Testis (tissue), 3 donors: ENCODE results near the gene PLA2R1. TPM values are rescaled to one million over a fixed set of nuclear protein-coding genes. Genes with fewer than 3 reads are reported as not detected.

Experiments
- DNase-seq: peaks from one replicate; pipeline ENCODE4 v3.0.0-alpha.2; 2019
- H3K27ac ChIP-seq, 2 donors: fragments of 200-600 bp; sonication (generic); one replicate each; pipeline ENCODE4 v1.5.1; 2019
- H3K27me3 ChIP-seq: fragments of 200-600 bp; sonication (generic); one replicate; pipeline ENCODE4 v1.5.1; 2019
- H3K36me3 ChIP-seq: fragments of 200-600 bp; sonication (generic); one replicate; pipeline ENCODE4 v1.5.1; 2017; ENCODE audit warnings: low read depth; ENCODE audit errors: missing control alignments
- H3K4me1 ChIP-seq: fragments of 200-600 bp; sonication (generic); one replicate; pipeline ENCODE4 v1.5.1; 2019
- H3K4me3 ChIP-seq, 2 donors: fragments of 200-600 bp; sonication (generic); one replicate each; pipeline ENCODE4 v1.5.1; 2017 to 2019
- H3K9me3 ChIP-seq: fragments of 200-600 bp; sonication (generic); one replicate; pipeline ENCODE4 v1.5.1; 2017
- POLR2A ChIP-seq: fragments of 450-650 bp; IDR thresholded peaks from one replicate; pipeline ENCODE4 v1.6.1; 2017; ENCODE audit warnings: antibody characterized with exemption, mild to moderate bottlenecking, moderate library complexity
- WGBS, 2 donors: methylation state at CpG; one replicate each; pipeline ENCODE4 v1.1.5; 2018; 5-methylcytosine and 5-hydroxymethylcytosine counted together
- intact Hi-C: fragments of 100-400 bp; cut with DNase I; formaldehyde crosslinking; loops from one replicate; pipeline ENCODE4 v1.15.1; 2023; ENCODE audit warnings: low total_unique reads
- polyA plus RNA-seq: library from polyadenylated mRNA; stranded (reverse); fragments of 350-450 nt; fragmentation: Illumina TruSeq; extraction: RNeasy Lipid Tissue Mini Kit (QIAGEN cat#74804); gene quantifications from one replicate; pipeline ENCODE4 v1.2.3, GENCODE V29; 2014; ENCODE audit warnings: low read depth, low replicate concordance; ENCODE audit not compliant: insufficient read depth
- total RNA-seq, 2 donors: library from RNA; depleted of rRNA; stranded (reverse); fragments of >200 nt; gene quantifications; one replicate each; pipeline ENCODE4 v1.2.3, GENCODE V29; 2016
- TF ChIP-seq, protein P1 (sequence below), 3 experiments: fragments of 450-650 bp in 2 of 3; fragments of 200-600 bp in 1 of 3; sonication (generic) in 1 of 3; IDR thresholded peaks; one replicate each; pipeline ENCODE4 v1.5.1; 2016 to 2019; ENCODE audit warnings: antibody characterized with exemption in 3 of 3, mild to moderate bottlenecking in 2 of 3, moderate library complexity in 1 of 3

Gene PLA2R1
- total and polyA plus RNA-seq, 3 donors from 2014 or later: 3.4 to 5.3 (median 5.0) TPM

DNA sequence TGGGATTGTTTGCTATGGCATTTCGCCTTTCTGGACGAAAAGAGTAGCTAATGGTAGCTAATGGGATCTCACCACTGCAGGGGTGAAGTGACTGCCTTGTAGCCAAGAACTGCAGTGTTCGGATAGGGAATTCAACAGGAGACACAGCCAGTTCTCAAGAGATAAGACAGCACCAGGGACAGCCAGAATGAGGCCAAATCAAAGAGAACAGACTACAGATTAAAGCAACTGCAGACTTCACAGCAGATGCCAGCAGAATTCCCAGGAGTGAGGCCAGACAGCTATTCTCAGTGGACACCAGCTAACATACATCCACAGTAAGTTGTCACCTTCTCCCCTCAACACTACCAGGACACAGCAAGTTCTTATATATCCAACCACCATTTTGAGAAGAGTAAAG, 124.0 kb downstream of the PLA2R1 start:
- H3K27me3 ChIP-seq: no peaks in the 10 kb centered on the region
- no peak overlapping the region for H3K27ac ChIP-seq
- H3K4me3 ChIP-seq: no peak overlapping the region
- H3K9me3 ChIP-seq: no peaks in the 10 kb centered on the region
- intact Hi-C loops: no loop called here
- WGBS, 2 donors: 40 to 57% methylated on average over 3 of the region's 3 CpGs
- DNase-seq: peak; percentile 40
- H3K36me3 ChIP-seq: no peaks in the 10 kb centered on the region
- TF ChIP-seq POLR2A: no peak
- TF ChIP-seq, protein P1, sequence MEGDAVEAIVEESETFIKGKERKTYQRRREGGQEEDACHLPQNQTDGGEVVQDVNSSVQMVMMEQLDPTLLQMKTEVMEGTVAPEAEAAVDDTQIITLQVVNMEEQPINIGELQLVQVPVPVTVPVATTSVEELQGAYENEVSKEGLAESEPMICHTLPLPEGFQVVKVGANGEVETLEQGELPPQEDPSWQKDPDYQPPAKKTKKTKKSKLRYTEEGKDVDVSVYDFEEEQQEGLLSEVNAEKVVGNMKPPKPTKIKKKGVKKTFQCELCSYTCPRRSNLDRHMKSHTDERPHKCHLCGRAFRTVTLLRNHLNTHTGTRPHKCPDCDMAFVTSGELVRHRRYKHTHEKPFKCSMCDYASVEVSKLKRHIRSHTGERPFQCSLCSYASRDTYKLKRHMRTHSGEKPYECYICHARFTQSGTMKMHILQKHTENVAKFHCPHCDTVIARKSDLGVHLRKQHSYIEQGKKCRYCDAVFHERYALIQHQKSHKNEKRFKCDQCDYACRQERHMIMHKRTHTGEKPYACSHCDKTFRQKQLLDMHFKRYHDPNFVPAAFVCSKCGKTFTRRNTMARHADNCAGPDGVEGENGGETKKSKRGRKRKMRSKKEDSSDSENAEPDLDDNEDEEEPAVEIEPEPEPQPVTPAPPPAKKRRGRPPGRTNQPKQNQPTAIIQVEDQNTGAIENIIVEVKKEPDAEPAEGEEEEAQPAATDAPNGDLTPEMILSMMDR (IDR thresholded peaks at IDR 0.05): no peak
- peaks cover 20% of the 10 kb centered on the region for H3K4me1 ChIP-seq

DNA sequence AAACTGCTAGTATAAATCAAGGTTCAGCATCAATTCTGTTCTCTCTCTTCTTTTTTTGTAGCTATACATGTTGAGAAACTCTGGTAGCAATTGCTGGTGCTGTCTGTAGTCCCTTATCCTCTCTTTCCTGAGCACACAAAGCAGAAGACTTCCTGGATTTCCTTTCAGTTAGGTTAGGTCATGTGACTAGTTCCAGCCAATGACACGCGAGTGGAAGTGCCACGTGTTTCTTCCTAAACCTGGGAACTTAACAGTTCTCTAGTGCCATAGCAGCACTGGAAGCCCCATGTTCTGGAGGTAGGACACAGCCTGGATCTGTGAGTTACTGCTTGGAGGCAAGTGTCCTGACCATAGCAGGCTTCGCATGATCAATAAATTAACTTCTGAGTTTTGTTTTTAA, 125.9 kb downstream of the PLA2R1 start:
- peak; percentile 74 for DNase-seq
- TF ChIP-seq, protein P1 (IDR thresholded peaks at IDR 0.05): no peak
- no peak for TF ChIP-seq POLR2A
- no peaks in the 10 kb centered on the region for H3K27me3 ChIP-seq
- H3K4me3 ChIP-seq: no peak overlapping the region
- intact Hi-C loops: no loop called here
- no peaks in the 10 kb centered on the region for H3K36me3 ChIP-seq
- H3K4me1 ChIP-seq: peaks cover 10% of the 10 kb centered on the region
- H3K27ac ChIP-seq: no peak overlapping the region
- H3K9me3 ChIP-seq: no peaks in the 10 kb centered on the region
- 64 to 72% methylated on average over 4 of the region's 4 CpGs for WGBS, 2 donors

DNA sequence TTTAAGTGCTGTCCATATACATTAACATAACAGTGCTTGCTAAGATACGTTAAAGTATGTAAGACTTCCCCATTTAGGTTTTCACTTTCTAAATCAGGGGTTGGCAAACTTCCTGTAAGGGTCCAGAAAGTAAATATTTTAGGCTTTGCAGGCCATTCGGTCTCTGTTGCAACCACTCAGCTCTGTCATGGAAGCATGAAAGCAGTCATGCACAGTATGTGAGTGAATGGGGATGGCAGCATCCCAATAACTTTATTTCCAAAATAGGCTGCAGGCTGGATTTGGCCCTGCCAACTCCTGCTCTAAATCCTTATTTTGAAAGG, 128.7 kb downstream of the PLA2R1 start:
- Histone ChIP-seq H3K4me1 (peaks cover 7% of the 10 kb centered on the region), H3K4me3 (no peak overlapping the region), H3K36me3 (no peaks in the 10 kb centered on the region), H3K27ac (no peak overlapping the region), H3K27me3 (no peaks in the 10 kb centered on the region), H3K9me3 (no peaks in the 10 kb centered on the region)
- TF ChIP-seq POLR2A: no peak
- TF ChIP-seq, protein P1 (IDR thresholded peaks at IDR 0.05): no peak
- intact Hi-C loops: no loop called here
- DNase-seq: no peak
- 73 to 80% methylated on average over 2 of the region's 2 CpGs for WGBS, 2 donors

DNA sequence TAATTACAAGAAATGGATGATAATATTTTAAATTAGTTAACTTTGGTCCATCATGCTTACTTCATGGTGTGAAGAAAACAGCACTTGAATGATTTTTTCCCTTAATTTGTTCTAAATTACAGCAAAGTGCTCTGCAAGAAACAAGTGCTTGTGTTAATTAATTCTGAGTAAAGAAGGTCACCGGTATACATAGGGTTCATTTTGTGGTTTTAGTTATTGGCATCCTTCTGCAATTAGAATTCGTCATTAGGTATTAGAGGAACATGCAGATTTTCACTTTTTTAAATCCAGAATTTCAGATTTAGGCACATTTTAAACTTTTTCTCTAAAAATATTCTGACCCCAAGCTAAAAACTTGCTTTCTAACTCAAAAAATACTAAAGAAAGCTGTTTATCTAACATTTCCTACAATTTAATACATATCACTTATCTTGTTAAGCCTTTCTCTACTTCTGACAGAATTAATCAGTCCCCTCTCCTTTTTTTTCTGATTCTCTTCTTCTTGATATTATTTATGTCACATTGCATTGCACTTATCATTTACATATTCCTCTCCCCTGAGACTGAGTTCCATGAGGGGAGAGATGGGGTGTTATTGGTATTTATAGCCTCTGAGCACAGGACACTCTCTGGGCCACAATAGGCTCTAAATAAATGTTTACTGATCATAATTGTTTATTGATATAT, 129.2 kb downstream of the PLA2R1 start:
- 89% methylated on average over 2 of the region's 2 CpGs for WGBS, 2 donors
- H3K4me3 ChIP-seq: no peak overlapping the region

More for the DNA sequence above, 129.2 kb downstream of the PLA2R1 start:
- H3K36me3 ChIP-seq: no peaks in the 10 kb centered on the region
- H3K9me3 ChIP-seq: no peaks in the 10 kb centered on the region
- intact Hi-C loops: no loop called here
- no peaks in the 10 kb centered on the region for H3K27me3 ChIP-seq
- H3K27ac ChIP-seq: no peak overlapping the region
- peaks cover 2% of the 10 kb centered on the region for H3K4me1 ChIP-seq
- DNase-seq: no peak
- TF ChIP-seq, protein P1 (IDR thresholded peaks at IDR 0.05): no peak
- TF ChIP-seq POLR2A: no peak
